SK-N-SH (cell line): ENCODE results near the gene DHX36. TPM values are rescaled to one million over a fixed set of nuclear protein-coding genes. Genes with fewer than 3 reads are reported as not detected.

Source experiments
- CTCF ChIA-PET: fragments of 300-600, 350-600 bp; formaldehyde crosslinking; extraction: SDS; loops from one replicate; lab custom pipeline; 2021; lab: Yijun Ruan, JAX
- POLR2A ChIA-PET: fragments of 350-600 bp; sonication (Branson Sonifier 250); formaldehyde crosslinking; extraction: SDS; loops from one replicate; lab custom pipeline; 2020; ENCODE audit warnings: antibody characterized with exemption, inconsistent platforms; lab: Yijun Ruan, JAX
- DNase-seq: peaks from one replicate; pipeline ENCODE4 v3.0.0; 2012
- H2AFZ ChIP-seq: fragments of 200-600 bp; sonication (generic); 2 replicates; pipeline ENCODE4 v1.8.1; 2016; ENCODE audit warnings: antibody characterized with exemption, mild to moderate bottlenecking, low read depth
- H3F3A ChIP-seq: fragments of 200-600 bp; sonication (generic); replicated peaks from 2 replicates; pipeline ENCODE3; 2016; ENCODE audit warnings: antibody characterized with exemption, mild to moderate bottlenecking; ENCODE audit not compliant: insufficient read depth
- H3K27ac ChIP-seq, 2 experiments: fragments of 200-500 bp in 1 of 2; fragments of 200-600 bp in 1 of 2; sonication (Bioruptor generic) in 1 of 2; sonication (generic), shearing (Covaris generic) in 1 of 2; 2 replicates each; pipeline versions ENCODE4 v1.5.1 to v1.6.1; 2014 to 2016; ENCODE audit warnings: low read depth in 2 of 2, inconsistent platforms in 1 of 2, low read length in 1 of 2, mild to moderate bottlenecking in 1 of 2, mixed read lengths in 1 of 2
- H3K27me3 ChIP-seq: fragments of 200-600 bp; sonication (generic), shearing (Covaris generic); 2 replicates; pipeline ENCODE4 v1.6.1; 2016; ENCODE audit warnings: mixed run types; ENCODE audit not compliant: insufficient read depth
- H3K36me3 ChIP-seq, 2 experiments: fragments of 200-500 bp in 1 of 2; fragments of 200-600 bp in 1 of 2; sonication (Bioruptor generic) in 1 of 2; sonication (generic) in 1 of 2; replicated peaks in 1 of 2; 2 replicates each; pipeline versions ENCODE3 to v1.5.1; 2014 to 2016; ENCODE audit warnings: low read length in 1 of 2, mild to moderate bottlenecking in 1 of 2; ENCODE audit not compliant: insufficient read depth in 2 of 2, control insufficient read depth in 1 of 2
- H3K4me1 ChIP-seq, 2 experiments: fragments of 200-500 bp in 1 of 2; fragments of 200-600 bp in 1 of 2; sonication (Bioruptor generic) in 1 of 2; sonication (generic), shearing (Covaris generic) in 1 of 2; 2 replicates each; pipeline versions ENCODE4 v1.5.1 to v1.6.1; 2014 to 2016; ENCODE audit warnings: low read depth in 1 of 2, low read length in 1 of 2, mixed run types in 1 of 2; ENCODE audit not compliant: insufficient read depth in 2 of 2, control insufficient read depth in 1 of 2
- H3K4me2 ChIP-seq: fragments of 200-600 bp; sonication (generic), shearing (Covaris generic); 2 replicates; pipeline ENCODE4 v1.6.1; 2017; ENCODE audit warnings: mixed run types
- H3K4me3 ChIP-seq, 2 experiments: fragments of 200-500 bp in 1 of 2; fragments of 200-600 bp in 1 of 2; sonication (Bioruptor generic) in 1 of 2; sonication (generic), shearing (Covaris generic) in 1 of 2; 2 replicates each; pipeline versions ENCODE4 v1.5.1 to v1.8.1; 2014 to 2016; ENCODE audit warnings: low read depth in 2 of 2, inconsistent platforms in 1 of 2, low read length in 1 of 2, mild to moderate bottlenecking in 1 of 2, mixed read lengths in 1 of 2, moderate library complexity in 1 of 2
- H3K79me2 ChIP-seq: fragments of 200-600 bp; sonication (generic); 2 replicates; pipeline ENCODE4 v1.8.1; 2017; ENCODE audit warnings: mild to moderate bottlenecking; ENCODE audit not compliant: insufficient read depth
- H3K9ac ChIP-seq: fragments of 200-600 bp; sonication (generic); 2 replicates; pipeline ENCODE4 v1.6.1; 2017; ENCODE audit warnings: mixed run types
- H3K9me2 ChIP-seq: fragments of 200-600 bp; sonication (generic); 2 replicates; pipeline ENCODE4 v1.6.1; 2017; ENCODE audit warnings: mixed run types
- H3K9me3 ChIP-seq: fragments of 200-600 bp; sonication (generic); 2 replicates; pipeline ENCODE4 v1.6.1; 2017; ENCODE audit warnings: mixed run types, mild to moderate bottlenecking, moderate library complexity
- H4K20me1 ChIP-seq: fragments of 200-600 bp; sonication (generic); 2 replicates; pipeline ENCODE4 v1.6.1; 2017; ENCODE audit warnings: mild to moderate bottlenecking, mixed run types; ENCODE audit not compliant: insufficient read depth
- EP300 ChIP-seq, 2 experiments: IDR thresholded peaks; 2 replicates each; pipeline versions ENCODE4 v1.4.0 to v1.6.1; 2012; ENCODE audit warnings: borderline replicate concordance in 1 of 2, low read depth in 1 of 2, low read length in 1 of 2
- FOSL2 ChIP-seq: IDR thresholded peaks from 2 replicates; pipeline ENCODE4 v1.4.0; 2012; ENCODE audit warnings: low read depth, mild to moderate bottlenecking, moderate library complexity, borderline replicate concordance
- GATA2 ChIP-seq: sonication (generic); formaldehyde crosslinking; IDR thresholded peaks from 2 replicates; pipeline ENCODE4 v1.5.0; 2020; ENCODE audit warnings: mild to moderate bottlenecking, missing genetic modification reagents
- NRF1 ChIP-seq: IDR thresholded peaks from 2 replicates; pipeline ENCODE4 v1.6.1; 2012; ENCODE audit warnings: low read depth, mild to moderate bottlenecking, low read length
- RCOR1 ChIP-seq: fragments of 150-350 bp; IDR thresholded peaks from 2 replicates; pipeline ENCODE4 v1.6.1; 2017; ENCODE audit warnings: antibody characterized with exemption, low read length
- TCF12 ChIP-seq: IDR thresholded peaks from 2 replicates; pipeline ENCODE4 v1.4.0; 2012
- TEAD4 ChIP-seq: IDR thresholded peaks from 2 replicates; pipeline ENCODE4 v1.4.0; 2012; ENCODE audit warnings: mild to moderate bottlenecking, borderline replicate concordance; ENCODE audit not compliant: insufficient read depth
- WGBS: methylation state at CpG from one replicate; pipeline ENCODE4 v1.1.6; 2017; ENCODE audit warnings: low lambda C conversion rate; 5-methylcytosine and 5-hydroxymethylcytosine counted together
- polyA plus RNA-seq, 3 experiments: library from polyadenylated mRNA; depleted of rRNA; stranded (reverse); fragments of >200 nt; gene quantifications; 2 replicates each; pipeline ENCODE4 v1.2.3, GENCODE V29; 2012
- TF ChIP-seq, protein P1 (sequence below): fragments of 200-600 bp; sonication (generic); IDR thresholded peaks from 2 replicates; pipeline ENCODE4 v1.6.1; 2017; ENCODE audit warnings: antibody characterized with exemption, mild to moderate bottlenecking, moderate library complexity
- TF ChIP-seq, protein P2 (sequence below): IDR thresholded peaks from 2 replicates; pipeline ENCODE4 v1.6.1; 2012; ENCODE audit warnings: mild to moderate bottlenecking, low read depth, low read length, moderate library complexity

DHX36 gene
- polyA plus RNA-seq, 1 of the 3 experiments (the other 2 are of a cell fraction) = 22.8 TPM

DNA sequence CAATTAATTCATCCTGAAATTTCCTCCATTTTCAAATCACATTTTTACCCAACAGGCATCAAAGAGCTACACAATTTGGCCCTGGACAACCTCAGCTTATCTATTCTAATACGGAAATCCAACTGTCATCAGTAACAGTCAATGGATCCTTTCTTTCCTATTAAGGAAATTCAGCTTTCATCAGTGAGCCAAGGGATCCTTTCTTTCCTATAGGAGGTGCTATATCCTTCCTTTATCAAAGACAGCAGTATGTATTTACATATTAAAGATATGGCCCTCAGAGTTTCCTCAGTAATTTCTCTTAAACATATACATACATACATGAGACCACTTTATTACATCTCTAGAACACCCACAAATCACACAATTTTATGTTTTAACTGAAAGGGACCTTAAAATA is 10.1 kb downstream of the DHX36 start:
- Histone ChIP-seq H3K27ac (no peak overlapping the region), H3K4me3 (no peak overlapping the region), H3K4me2 (no peak overlapping the region), H3F3A (peaks cover 4% of the 10 kb centered on the region), H4K20me1 (peaks cover 30% of the 10 kb centered on the region), H3K79me2 (peaks cover 68% of the 10 kb centered on the region), H3K4me1 (peaks cover 0 to 9% of the 10 kb centered on the region in 2 experiments; a peak in 2 of 4 replicates), H3K9ac (no peak overlapping the region), H3K27me3 (no peaks in the 10 kb centered on the region), H2AFZ (no peak overlapping the region), H3K36me3 (peaks cover 60 to 62% of the 10 kb centered on the region in 2 experiments), H3K9me3 (no peaks in the 10 kb centered on the region), H3K9me2 (no peaks in the 10 kb centered on the region)
- ChIA-PET POLR2A (no interaction called here), CTCF (interaction anchor here (1.3 to 1.5 kb wide), 3 partner anchors 9 to 35 kb away, joined by 3 to 5 read pairs (median 4); no protein-coding TSS in a partner anchor)
- no peak for DNase-seq
- 96% methylated on average over 1 of the region's 1 CpG for WGBS
- no peak for TF ChIP-seq TCF12
- TF ChIP-seq, protein P1, sequence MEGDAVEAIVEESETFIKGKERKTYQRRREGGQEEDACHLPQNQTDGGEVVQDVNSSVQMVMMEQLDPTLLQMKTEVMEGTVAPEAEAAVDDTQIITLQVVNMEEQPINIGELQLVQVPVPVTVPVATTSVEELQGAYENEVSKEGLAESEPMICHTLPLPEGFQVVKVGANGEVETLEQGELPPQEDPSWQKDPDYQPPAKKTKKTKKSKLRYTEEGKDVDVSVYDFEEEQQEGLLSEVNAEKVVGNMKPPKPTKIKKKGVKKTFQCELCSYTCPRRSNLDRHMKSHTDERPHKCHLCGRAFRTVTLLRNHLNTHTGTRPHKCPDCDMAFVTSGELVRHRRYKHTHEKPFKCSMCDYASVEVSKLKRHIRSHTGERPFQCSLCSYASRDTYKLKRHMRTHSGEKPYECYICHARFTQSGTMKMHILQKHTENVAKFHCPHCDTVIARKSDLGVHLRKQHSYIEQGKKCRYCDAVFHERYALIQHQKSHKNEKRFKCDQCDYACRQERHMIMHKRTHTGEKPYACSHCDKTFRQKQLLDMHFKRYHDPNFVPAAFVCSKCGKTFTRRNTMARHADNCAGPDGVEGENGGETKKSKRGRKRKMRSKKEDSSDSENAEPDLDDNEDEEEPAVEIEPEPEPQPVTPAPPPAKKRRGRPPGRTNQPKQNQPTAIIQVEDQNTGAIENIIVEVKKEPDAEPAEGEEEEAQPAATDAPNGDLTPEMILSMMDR = peak; percentile 26; the same call in 1 of the 2 replicates

DNA sequence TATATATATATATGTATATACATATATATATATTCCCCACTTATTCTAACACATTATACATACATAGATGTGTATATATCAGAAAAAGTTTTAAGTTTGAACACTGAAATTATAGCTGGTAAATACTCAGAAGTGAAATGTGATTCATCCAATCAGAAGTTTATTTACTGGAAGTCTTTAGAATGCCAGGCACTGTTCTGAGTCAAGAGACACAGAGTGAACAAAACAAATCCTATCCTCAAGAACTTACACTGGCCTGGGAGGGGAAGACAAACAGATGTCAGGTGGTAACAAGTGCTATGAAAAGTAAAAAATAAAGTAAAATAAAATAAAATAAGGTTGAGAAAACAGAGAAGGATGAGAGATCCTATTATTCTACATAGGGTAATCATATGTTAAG is 13.4 kb downstream of the DHX36 start:
- CTCF ChIA-PET = no interaction called here
- DNase-seq = no peak
- peaks cover 4% of the 10 kb centered on the region for H3F3A ChIP-seq
- H3K4me2 ChIP-seq = no peak overlapping the region
- TF ChIP-seq EP300 (IDR thresholded peaks at IDR 0.05; ENCODE audit: borderline replicate concordance in 1 of 2, low read depth in 1 of 2, low read length in 1 of 2) (no peak), FOSL2 (no peak), GATA2 (CRISPR knock-in tag) (no peak), TEAD4 (no peak), RCOR1 (no peak), NRF1 (no peak)
- TF ChIP-seq, protein P2, sequence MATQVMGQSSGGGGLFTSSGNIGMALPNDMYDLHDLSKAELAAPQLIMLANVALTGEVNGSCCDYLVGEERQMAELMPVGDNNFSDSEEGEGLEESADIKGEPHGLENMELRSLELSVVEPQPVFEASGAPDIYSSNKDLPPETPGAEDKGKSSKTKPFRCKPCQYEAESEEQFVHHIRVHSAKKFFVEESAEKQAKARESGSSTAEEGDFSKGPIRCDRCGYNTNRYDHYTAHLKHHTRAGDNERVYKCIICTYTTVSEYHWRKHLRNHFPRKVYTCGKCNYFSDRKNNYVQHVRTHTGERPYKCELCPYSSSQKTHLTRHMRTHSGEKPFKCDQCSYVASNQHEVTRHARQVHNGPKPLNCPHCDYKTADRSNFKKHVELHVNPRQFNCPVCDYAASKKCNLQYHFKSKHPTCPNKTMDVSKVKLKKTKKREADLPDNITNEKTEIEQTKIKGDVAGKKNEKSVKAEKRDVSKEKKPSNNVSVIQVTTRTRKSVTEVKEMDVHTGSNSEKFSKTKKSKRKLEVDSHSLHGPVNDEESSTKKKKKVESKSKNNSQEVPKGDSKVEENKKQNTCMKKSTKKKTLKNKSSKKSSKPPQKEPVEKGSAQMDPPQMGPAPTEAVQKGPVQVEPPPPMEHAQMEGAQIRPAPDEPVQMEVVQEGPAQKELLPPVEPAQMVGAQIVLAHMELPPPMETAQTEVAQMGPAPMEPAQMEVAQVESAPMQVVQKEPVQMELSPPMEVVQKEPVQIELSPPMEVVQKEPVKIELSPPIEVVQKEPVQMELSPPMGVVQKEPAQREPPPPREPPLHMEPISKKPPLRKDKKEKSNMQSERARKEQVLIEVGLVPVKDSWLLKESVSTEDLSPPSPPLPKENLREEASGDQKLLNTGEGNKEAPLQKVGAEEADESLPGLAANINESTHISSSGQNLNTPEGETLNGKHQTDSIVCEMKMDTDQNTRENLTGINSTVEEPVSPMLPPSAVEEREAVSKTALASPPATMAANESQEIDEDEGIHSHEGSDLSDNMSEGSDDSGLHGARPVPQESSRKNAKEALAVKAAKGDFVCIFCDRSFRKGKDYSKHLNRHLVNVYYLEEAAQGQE = no peak
- H3K9me3 ChIP-seq = no peaks in the 10 kb centered on the region
- H3K36me3 ChIP-seq = peaks cover 75 to 84% of the 10 kb centered on the region in 2 experiments
- no peak overlapping the region for H2AFZ ChIP-seq
- H3K4me1 ChIP-seq = no peaks in the 10 kb centered on the region
- H3K27me3 ChIP-seq = no peaks in the 10 kb centered on the region
- no peak overlapping the region for H3K9ac ChIP-seq
- POLR2A ChIA-PET = no interaction called here
- H3K4me3 ChIP-seq = no peak overlapping the region
- no peaks in the 10 kb centered on the region for H3K9me2 ChIP-seq
- H3K27ac ChIP-seq = no peak overlapping the region
- H3K79me2 ChIP-seq = peaks cover 61% of the 10 kb centered on the region
- H4K20me1 ChIP-seq = no peaks in the 10 kb centered on the region
